GM18507 (cell line): ENCODE results near the gene ADISSP.
A peak's percentile ranks its signal among the peaks of the same experiment; 100 is the strongest.

Experiments used
- DNase-seq: peaks from one replicate; pipeline ENCODE4 v3.0.0; 2011; ENCODE audit warnings: low read depth; ENCODE audit not compliant: insufficient read length; ENCODE audit errors: extremely low spot score
- FAIRE-seq: peaks from 2 replicates; lab custom pipeline; 2011; peaks lifted over from hg19 to GRCh38; lab: Jason Lieb, UNC

Gene ADISSP

GRCh38 chr20:3728876-3729275 is 38.7 kb downstream of the ADISSP start:
- DNase-seq = no peak
- no peak for FAIRE-seq

- no peak for FAIRE-seq
Observed at GRCh38 chr20:3728354-3728753, 39.2 kb downstream of the ADISSP start.

GRCh38 chr20:3727401-3728021 is 40.0 kb downstream of the ADISSP start:
- DNase-seq (no peak), FAIRE-seq (no peak)

More at GRCh38 chr20:3728354-3728753, 39.2 kb downstream of the ADISSP start:
- DNase-seq = no peak

GRCh38 chr20:3724356-3724755 is 43.2 kb downstream of the ADISSP start:
- no peak for FAIRE-seq

GRCh38 chr20:3723284-3723683 is 44.3 kb downstream of the ADISSP start:
- no peak for DNase-seq
- no peak for FAIRE-seq

More at GRCh38 chr20:3724356-3724755, 43.2 kb downstream of the ADISSP start:
- DNase-seq = no peak

- DNase-seq = no peak
- FAIRE-seq = no peak
Observed at GRCh38 chr20:3721912-3722311, 45.6 kb downstream of the ADISSP start.

GRCh38 chr20:3720626-3721025 is 46.9 kb downstream of the ADISSP start:
- FAIRE-seq (no peak), DNase-seq (no peak)

- no peak for FAIRE-seq
- no peak for DNase-seq
Observed at GRCh38 chr20:3720068-3720467, 47.5 kb downstream of the ADISSP start.

- DNase-seq (no peak), FAIRE-seq (no peak)
Observed at GRCh38 chr20:3719046-3719445, 48.5 kb downstream of the ADISSP start.

GRCh38 chr20:3716195-3716834 is 51.2 kb downstream of the ADISSP start:
- FAIRE-seq (peak; percentile 72), DNase-seq (peak; percentile 14)

- DNase-seq (no peak), FAIRE-seq (no peak)
Observed at GRCh38 chr20:3714092-3714491, 53.5 kb downstream of the ADISSP start.

- DNase-seq (no peak), FAIRE-seq (no peak)
Observed at GRCh38 chr20:3712279-3712873, 55.2 kb downstream of the ADISSP start, which contains the start of gene SIGLEC1. Gene SIGLEC1, minus strand, starts transcription at chr20:3712600. Its CDS starts 5,472 bp downstream, at chr20:3707128.

GRCh38 chr20:3711484-3711941 is 56.0 kb downstream of the ADISSP start:
- FAIRE-seq (no peak), DNase-seq (no peak)

- DNase-seq (peak; percentile 70), FAIRE-seq (peak; percentile 58)
Observed at GRCh38 chr20:3710703-3711483, 56.7 kb downstream of the ADISSP start.

- DNase-seq (no peak), FAIRE-seq (no peak)
Observed at GRCh38 chr20:3710011-3710466, 57.5 kb downstream of the ADISSP start.

- no peak for FAIRE-seq
- DNase-seq = no peak
Observed at GRCh38 chr20:3707508-3707899, 60.0 kb downstream of the ADISSP start.

- FAIRE-seq (no peak), DNase-seq (no peak)
Observed at GRCh38 chr20:3706774-3707507, 60.6 kb downstream of the ADISSP start.

- DNase-seq (no peak), FAIRE-seq (no peak)
Observed at GRCh38 chr20:3705970-3706739, 61.4 kb downstream of the ADISSP start.
